SHP77 treated with DMSO at 0.1 percent for 48 hours (cell line): ENCODE results near the gene SH2D2A.

Source experiments
- DNase-seq: peaks from one replicate; lab custom pipeline; 2025; lab: John Stamatoyannopoulos, UW

The SH2D2A gene

DNA sequence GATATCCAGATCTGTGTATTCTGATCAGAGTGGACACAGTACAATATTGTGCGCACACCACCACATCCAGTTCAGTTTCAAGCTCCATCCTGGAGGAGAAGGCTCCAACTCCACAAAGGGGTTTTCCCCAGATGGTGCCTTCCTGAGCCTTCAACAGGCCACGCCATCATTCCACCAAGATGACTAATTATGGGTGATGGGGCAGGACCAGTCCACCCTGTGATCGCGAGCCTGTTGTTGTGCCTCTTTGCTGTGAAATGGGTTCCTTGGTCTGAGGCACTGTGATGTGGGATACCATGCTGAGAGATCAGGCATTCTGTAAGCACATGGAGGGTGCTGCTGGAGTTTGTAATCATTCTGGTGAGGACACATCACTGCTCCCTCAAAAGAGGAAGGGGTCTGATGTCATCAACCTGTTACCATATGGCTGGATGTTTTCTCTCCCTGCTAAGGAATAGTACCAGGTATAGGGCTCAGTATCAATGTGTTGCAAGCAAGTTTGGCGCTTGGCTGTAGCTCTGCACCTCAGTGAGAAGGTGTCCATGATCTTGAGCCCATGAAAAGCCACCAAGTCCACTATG lies 6.7 kb upstream of the SH2D2A start:
- no peak for DNase-seq

GRCh38 chr1:156822680-156823079 lies 6.0 kb upstream of the SH2D2A start:
- DNase-seq = no peak

- DNase-seq = no peak
These were observed 5.2 kb upstream of the SH2D2A start for GRCh38 chr1:156821801-156822200.

GRCh38 chr1:156815961-156816422 lies 656 bp downstream of the SH2D2A start:
- no peak for DNase-seq

DNA sequence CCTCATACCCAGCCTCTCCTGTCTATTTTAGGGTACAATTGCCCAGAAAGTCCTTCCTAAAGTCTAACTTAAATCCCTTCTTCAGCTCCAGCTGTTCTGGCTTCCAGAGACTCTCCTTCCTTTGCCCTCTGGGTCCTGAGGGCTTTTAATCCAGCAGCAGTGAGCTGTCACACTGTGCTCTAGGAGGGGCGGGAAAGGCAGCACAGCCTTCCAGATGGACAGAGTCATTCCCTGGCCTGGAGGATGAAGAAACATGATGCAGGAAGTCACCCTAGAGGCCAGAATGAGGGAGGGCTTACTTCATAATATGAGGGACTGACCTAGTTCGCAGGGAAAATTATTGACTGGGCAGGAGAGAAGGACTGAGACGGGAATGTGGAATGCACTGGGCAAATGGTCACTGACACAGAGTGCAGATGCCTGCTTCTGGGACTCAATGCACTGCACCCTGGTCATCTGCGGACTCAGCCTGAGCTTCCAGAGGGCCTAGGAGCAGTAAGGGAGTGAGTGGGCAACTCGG lies 1.3 kb downstream of the SH2D2A start:
- no peak for DNase-seq

GRCh38 chr1:156814571-156815260 lies 1.9 kb downstream of the SH2D2A start:
- no peak for DNase-seq

- no peak for DNase-seq
These were observed 2.7 kb downstream of the SH2D2A start for GRCh38 chr1:156813750-156814570.

DNA sequence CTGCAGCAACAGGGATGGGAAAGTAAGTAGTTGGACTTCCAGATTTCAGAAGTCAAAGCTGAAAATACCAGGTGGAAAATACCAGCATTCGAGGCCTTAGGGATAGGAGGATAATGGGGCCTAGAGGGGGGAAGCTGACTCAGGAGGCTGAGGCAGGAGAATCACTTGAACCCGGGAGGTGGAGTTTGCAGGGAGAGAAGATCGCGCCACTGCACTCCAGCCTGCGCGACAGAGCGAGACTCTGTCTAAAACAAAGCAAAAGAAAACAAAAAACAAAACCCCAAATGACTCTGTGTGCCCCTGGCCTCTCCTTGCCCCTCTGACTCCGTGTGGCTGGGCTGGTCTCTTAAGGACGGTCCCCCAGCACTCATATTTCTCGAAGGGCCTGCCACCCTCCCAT lies 3.4 kb downstream of the SH2D2A start:
- no peak for DNase-seq

- no peak for DNase-seq
These were observed 4.2 kb downstream of the SH2D2A start for GRCh38 chr1:156812293-156812990.

GRCh38 chr1:156811168-156811567 lies 5.5 kb downstream of the SH2D2A start:
- DNase-seq = no peak

GRCh38 chr1:156809711-156810366 lies 6.8 kb downstream of the SH2D2A start:
- DNase-seq = no peak

- no peak for DNase-seq
These were observed 7.4 kb downstream of the SH2D2A start for GRCh38 chr1:156809281-156809680.

- no peak for DNase-seq
These were observed 8.2 kb downstream of the SH2D2A start for GRCh38 chr1:156808186-156809030.

- DNase-seq = no peak
These were observed 9.0 kb downstream of the SH2D2A start for GRCh38 chr1:156807627-156808026.

DNA sequence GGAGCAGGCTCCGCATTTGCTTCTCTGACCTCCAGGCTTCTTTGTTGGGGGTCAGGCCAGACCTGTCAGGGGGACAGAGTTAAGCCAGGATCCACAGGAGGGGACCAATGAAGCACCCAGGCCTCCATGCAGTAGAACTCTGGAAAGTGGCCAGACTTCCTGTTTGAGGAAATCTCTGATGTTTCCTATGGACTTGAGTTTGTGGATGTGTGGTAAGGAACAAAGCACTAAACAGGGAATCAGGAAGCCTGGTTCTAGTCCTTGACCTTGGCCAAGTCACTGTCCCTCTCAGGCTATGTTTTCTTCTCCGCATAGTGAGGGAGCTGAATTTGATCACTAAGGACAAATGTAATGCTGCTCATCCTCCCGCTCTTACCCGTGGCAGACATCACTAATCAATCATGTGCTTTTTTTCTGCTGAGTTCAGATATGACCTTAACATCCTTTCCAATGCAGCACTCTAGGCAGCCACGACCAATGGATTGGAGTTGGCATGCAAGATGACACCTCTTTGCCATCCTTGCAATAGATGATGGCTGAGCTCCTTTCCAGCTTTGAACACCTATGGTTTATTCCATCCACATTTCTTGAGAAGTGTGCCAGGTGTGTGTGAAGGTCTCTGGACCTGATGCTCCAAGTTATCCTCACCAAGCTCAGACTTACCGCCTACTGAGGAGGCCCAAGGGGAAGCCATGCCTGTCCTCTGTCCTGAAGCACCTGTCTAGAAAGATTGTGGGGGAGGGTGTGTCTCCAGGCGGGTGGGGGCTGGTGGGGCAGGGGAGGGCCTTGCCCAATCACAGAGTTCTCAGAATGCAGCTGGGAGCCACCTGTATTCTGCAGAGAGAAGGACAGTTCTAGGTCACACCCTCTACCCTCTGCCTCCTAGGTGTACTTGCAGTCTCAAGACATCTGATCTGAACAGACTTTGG lies 9.9 kb downstream of the SH2D2A start:
- DNase-seq = no peak

- no peak for DNase-seq
These were observed 10.7 kb downstream of the SH2D2A start for GRCh38 chr1:156805766-156806511.

DNA sequence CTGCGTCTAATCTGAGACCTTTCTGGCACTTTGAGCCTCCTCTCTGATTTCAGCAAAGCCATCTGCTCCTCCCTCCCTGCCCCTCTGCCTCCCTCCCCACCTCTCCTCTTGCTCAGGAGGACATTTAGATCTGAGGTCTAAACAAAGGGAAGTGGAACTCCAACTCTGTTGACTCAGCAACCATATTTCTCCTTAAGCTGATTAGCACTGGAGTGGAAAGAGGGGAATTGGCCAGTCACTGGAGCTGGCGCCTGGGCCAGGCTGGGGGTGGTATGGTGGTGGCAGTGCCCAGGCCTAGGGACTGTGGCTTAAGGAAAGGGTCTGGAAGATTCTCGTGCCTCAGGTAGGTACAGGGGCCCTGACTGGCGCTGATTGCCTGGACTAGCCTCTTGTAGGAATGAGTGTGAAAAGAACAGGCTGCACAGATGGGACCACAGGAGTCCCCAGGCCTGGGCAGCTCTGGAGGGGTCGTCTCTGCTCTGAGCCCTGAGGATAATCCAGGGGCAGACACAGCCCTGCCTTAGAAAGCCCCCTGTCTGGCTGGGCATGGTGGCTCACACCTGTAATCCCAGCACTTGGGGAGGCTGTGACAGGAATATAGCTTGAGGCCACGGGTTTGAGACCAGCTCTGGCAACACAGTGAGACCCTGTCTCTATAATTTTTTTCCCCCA lies 11.9 kb downstream of the SH2D2A start:
- no peak for DNase-seq

DNA sequence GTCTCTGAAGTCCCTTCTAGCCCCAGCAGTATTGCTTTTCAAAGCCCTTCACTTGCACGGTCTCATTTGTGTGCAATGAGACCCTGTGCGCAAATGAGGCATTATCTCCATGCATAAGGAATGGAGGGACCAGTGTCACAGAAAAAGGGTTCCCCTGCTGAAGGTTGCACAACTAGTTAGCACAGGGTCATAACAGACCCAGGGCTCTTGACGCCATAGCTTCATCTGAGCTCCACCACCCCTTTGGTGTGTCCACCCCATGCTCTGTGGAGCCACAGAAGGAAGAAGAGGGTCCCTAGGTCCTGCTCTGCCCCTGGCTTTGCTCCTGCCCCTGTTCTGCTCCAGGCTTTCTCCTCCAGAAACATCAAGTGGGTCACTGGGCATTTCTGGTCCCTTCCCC lies 12.6 kb downstream of the SH2D2A start:
- DNase-seq = no peak
